ENCODE measurements around the gene INPP5A. TPM values are rescaled to one million over a fixed set of nuclear protein-coding genes. Genes with fewer than 3 reads are reported as not detected.

INPP5A gene
- total RNA-seq, 1 donor from 2014 or later, result 35.4 TPM

DNA sequence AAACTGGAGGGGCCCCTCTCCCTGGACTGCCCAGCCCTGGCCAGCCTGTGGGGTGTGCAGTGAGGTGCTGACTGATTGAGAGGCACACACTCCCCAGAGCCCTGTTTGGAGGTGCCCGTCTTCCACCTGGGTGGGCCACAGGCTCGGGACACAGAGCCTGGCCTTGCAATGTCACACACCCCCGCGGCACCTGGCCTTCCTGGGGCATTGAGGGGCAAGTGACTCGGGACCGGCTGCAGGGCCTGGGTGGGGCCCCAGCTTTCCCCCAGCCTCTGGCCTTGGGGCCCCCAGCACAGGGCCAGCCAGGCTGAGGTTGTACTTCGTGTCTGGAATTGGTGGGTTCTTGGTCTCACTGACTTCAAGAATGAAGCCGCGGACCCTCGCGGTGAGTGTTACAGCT, 262.3 kb downstream of the INPP5A start:
- Mint-ChIP-seq H3K4me3 (no peak overlapping the region), H3K27ac (ENCODE audit: unreplicated experiment) (no peak overlapping the region)

DNA sequence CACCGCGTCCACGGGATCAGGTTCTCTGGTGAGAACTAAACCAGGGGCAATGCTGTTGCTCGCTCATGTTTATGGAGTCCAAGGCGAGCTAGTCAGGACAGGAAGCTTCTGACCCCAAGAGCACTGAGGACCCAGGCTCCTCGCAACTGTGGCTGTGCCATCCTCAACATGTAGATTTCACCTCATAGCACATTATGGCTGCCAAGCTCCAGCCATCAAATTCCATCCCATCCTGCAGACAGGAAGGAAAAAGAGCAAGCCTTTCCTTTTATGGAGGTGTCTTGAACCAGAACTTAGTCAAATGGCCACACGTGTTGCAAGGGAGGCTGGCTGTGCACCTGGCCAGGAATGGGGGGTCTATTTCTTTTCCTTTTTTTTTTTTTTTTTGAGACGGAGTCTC, 264.5 kb downstream of the INPP5A start:
- H3K27ac Mint-ChIP-seq (ENCODE audit: unreplicated experiment), result no peak overlapping the region
- peaks cover 15% of the 10 kb centered on the region for H3K27me3 Mint-ChIP-seq (ENCODE audit: low read depth)
- no peaks in the 10 kb centered on the region for H3K9me3 Mint-ChIP-seq
- no peaks in the 10 kb centered on the region for H3K36me3 Mint-ChIP-seq (ENCODE audit: low read depth)
- H3K4me3 Mint-ChIP-seq, result no peak overlapping the region
- TF ChIP-seq, protein P1, sequence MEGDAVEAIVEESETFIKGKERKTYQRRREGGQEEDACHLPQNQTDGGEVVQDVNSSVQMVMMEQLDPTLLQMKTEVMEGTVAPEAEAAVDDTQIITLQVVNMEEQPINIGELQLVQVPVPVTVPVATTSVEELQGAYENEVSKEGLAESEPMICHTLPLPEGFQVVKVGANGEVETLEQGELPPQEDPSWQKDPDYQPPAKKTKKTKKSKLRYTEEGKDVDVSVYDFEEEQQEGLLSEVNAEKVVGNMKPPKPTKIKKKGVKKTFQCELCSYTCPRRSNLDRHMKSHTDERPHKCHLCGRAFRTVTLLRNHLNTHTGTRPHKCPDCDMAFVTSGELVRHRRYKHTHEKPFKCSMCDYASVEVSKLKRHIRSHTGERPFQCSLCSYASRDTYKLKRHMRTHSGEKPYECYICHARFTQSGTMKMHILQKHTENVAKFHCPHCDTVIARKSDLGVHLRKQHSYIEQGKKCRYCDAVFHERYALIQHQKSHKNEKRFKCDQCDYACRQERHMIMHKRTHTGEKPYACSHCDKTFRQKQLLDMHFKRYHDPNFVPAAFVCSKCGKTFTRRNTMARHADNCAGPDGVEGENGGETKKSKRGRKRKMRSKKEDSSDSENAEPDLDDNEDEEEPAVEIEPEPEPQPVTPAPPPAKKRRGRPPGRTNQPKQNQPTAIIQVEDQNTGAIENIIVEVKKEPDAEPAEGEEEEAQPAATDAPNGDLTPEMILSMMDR (conservative IDR thresholded peaks at IDR 0.05), result no peak
- no peaks in the 10 kb centered on the region for H3K4me1 Mint-ChIP-seq
- DNase-seq (ENCODE audit: low read depth, low spot score), result no peak

More for the DNA sequence above, 262.3 kb downstream of the INPP5A start:
- Mint-ChIP-seq H3K4me1 (no peaks in the 10 kb centered on the region), H3K9me3 (no peaks in the 10 kb centered on the region), H3K36me3 (ENCODE audit: low read depth) (no peaks in the 10 kb centered on the region), H3K27me3 (ENCODE audit: low read depth) (peaks cover 18% of the 10 kb centered on the region)
- TF ChIP-seq, protein P1 (conservative IDR thresholded peaks at IDR 0.05), result no peak
- no peak for DNase-seq (ENCODE audit: low read depth, low spot score)

DNA sequence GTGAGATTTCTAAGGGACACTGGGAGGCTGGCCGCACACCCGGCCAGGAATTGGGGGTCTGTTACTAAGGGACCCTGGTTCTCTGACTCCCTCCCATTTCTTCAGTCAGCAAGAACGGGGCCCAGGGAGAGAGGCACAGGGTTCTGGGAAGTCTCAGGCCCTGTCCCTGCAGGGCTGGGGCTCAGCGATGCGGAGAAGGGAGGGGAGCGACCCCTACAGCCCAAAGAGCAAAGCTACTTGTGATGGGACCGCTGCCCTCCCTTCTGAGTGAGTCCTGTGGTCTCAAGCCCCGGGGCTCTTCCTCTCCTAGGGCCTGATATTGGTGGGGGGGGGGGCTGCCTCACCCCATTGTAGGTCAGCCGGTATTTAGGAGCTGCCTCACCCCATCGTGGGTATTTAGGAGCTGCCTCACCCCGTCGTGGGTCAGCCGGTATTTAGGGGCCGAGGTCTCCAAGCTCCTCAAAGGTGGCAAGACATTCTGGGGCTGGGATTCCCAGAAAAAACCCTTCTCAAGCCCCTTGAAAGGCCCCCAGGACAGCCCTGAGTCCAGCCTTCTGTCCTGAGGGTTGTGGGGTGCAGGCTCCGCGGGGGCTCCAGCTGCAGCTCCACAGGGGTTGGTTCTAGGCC, 265.2 kb downstream of the INPP5A start:
- Mint-ChIP-seq H3K36me3 (ENCODE audit: low read depth) (no peaks in the 10 kb centered on the region), H3K4me1 (no peaks in the 10 kb centered on the region), H3K27me3 (ENCODE audit: low read depth) (peaks cover 10% of the 10 kb centered on the region), H3K27ac (ENCODE audit: unreplicated experiment) (no peak overlapping the region), H3K9me3 (no peaks in the 10 kb centered on the region), H3K4me3 (no peak overlapping the region)
- TF ChIP-seq, protein P1 (conservative IDR thresholded peaks at IDR 0.05), result no peak
- no peak for DNase-seq (ENCODE audit: low read depth, low spot score)

DNA sequence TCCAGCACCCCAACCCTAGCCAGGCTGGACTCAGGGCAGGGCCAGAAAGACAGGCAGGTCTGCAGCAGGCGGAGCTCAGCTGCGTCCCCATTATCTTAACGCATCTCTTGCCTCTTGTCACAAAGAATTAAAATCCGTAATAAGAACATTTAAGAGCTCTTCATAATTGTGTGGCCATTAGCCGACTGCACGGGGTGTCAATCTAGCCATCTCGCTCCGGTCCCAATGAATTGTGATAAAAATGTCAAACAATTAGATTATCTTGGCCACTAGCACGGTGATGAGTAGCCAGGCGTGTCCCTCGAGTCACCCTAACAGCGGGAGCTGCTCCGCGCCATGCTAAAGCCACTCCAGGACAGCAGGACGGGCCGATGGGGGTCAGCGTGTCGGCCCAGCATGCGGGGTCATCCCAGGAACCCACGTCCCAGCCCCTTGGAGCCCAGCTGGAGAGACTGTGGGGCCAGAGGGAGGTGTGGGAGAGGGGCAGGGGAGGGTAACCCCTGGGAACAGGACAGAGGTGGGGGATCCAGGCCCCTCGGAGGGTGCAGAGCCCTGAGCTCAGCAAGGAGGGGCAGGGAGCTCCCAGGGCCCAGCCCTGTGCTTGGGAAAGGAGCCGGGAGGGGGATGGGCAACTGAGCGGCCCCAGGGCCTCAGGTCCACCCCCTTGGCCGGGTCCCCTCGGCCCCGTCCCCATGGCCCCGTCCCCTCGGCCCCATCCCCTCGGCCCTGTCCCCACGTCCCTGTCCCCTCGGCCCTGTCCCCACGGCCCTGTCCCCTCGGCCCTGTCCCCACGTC, 266.0 kb downstream of the INPP5A start:
- Mint-ChIP-seq H3K4me1 (no peaks in the 10 kb centered on the region), H3K27ac (ENCODE audit: unreplicated experiment) (peak overlapping the region; percentile 24), H3K36me3 (ENCODE audit: low read depth) (no peaks in the 10 kb centered on the region), H3K9me3 (no peaks in the 10 kb centered on the region), H3K4me3 (no peak overlapping the region), H3K27me3 (ENCODE audit: low read depth) (peaks cover 7% of the 10 kb centered on the region)
- TF ChIP-seq, protein P1 (conservative IDR thresholded peaks at IDR 0.05), result no peak
- DNase-seq (ENCODE audit: low read depth, low spot score), result no peak

DNA sequence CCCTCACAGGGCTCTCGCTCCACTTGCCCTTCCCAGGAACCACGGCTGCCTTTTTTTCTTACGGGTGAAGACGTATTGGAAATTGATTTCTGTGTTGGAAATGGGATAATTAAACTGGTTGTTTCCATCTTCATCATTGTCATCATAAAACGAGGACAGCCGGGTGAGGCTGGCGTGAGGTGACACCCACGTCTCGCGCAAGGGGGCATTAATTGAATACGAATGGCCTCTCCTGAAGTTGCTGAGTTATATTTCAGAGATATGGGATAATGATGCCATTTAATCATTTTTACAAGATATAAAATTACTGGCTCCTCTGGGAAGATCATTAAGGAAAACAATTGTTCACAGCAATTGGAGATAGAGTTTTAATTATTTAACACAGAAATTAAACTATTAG, 266.7 kb downstream of the INPP5A start:
- peaks cover 8% of the 10 kb centered on the region for H3K27me3 Mint-ChIP-seq (ENCODE audit: low read depth)
- H3K36me3 Mint-ChIP-seq (ENCODE audit: low read depth), result no peaks in the 10 kb centered on the region
- no peak for DNase-seq (ENCODE audit: low read depth, low spot score)
- no peak overlapping the region for H3K27ac Mint-ChIP-seq (ENCODE audit: unreplicated experiment)
- H3K4me1 Mint-ChIP-seq, result no peaks in the 10 kb centered on the region
- no peaks in the 10 kb centered on the region for H3K9me3 Mint-ChIP-seq
- TF ChIP-seq, protein P1 (conservative IDR thresholded peaks at IDR 0.05), result no peak
- no peak overlapping the region for H3K4me3 Mint-ChIP-seq
